Jurkat, Clone E6-1 (cell line): ENCODE measurements around the gene TRPC4AP.
"Not testable (repeated sequence)": the region's sequence is repeated elsewhere in the genome, so short reads cannot be mapped to it uniquely, and the experiment has no call there.

Experiments used
- DNase-seq: peaks from one replicate; pipeline ENCODE4 v3.0.0-alpha.2; 2011; ENCODE audit warnings: low read depth, low spot score
- H3K4me3 ChIP-seq: 2 replicates; pipeline ENCODE4 v1.5.1; 2011; ENCODE audit warnings: mild to moderate bottlenecking, low read length, control low read depth, moderate library complexity

Gene TRPC4AP

DNA sequence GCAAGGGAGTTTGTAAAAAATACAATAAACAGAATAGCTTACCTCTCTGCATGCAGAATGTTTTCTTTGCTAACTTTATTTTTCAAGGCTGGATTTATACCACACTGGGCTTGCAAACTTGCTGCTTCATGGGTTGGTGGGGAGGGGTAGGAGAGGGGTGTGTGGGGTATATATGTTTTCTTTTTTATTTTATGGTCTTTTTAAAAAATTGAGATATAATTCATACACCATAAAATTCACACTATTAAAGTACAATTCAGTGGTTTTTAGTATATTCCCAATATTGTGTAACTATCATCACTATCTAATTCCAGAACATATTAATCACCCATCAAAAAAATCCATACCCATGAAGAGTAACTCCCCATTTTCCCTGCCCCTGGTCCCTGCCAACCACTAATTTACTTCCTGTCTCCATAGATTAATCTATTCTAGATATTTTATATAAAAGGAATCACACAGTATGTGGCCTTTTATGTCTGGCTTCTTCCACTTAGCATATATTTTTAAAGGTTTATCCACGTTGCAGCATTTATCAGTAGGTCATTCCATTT, 14.3 kb upstream of the TRPC4AP start:
- no peak for DNase-seq
- no peak overlapping the region for H3K4me3 ChIP-seq

DNA sequence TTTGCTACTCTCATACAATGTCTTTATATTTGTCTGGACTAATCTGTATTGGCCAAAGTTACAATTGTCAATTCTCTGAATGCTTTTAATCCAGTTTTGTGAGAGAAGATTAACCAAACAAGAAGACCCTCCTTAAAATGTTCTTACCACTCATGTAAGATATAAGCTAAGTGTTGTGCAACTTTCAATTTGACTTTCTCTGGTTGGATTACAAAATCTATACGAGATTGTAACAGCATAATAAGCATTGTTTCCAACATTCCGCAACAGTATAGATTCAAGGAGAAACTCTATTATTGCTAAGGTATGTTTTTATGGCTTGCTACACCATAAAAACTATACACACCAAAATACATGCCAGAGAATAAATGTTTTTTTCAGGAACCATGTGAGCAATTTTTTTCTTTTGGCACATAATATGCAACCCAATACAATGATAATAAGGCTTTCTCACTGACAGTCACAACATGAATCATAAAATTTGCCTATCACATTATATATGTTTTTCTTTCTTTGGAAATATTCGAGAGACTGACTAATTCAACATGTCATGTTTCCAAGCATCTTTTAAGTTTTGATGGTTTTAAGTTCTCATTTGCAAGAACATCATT, 12.2 kb upstream of the TRPC4AP start:
- H3K4me3 ChIP-seq, result no peak overlapping the region
- DNase-seq, result no peak

- no peak for DNase-seq
- H3K4me3 ChIP-seq, result no peak overlapping the region
Observed at GRCh38 chr20:35101620-35102019, 9.0 kb upstream of the TRPC4AP start.

DNA sequence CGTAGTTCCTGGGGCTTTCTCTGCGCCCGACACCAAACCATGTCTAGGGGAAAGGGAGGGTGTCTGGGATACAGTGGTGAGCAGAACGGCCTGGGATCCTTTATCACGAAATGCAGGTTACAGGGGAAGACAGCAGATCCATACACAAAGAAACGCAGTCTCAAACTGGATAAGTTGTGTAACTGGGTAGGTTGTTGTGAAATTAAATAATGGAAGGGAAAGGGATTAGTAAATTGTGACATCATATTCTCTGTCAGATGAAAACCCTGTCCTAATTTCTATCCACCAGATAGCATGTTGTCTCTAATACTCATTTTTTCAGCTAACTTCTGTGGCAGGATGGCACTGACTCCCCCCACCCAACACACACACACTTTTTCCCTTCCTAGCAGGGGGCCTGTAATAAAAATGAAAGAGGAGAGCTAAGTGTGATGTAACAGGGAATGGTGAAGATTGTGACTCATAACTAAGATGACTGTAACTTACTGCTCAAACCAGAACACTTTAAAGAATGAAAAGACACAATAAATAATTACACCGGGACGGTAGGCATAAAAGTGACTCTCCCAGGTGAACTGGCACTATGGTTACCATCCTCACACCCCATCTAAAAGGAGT, 769 bp upstream of the TRPC4AP start:
- no peak for DNase-seq
- peak overlapping the region; percentile 97 for H3K4me3 ChIP-seq

DNA sequence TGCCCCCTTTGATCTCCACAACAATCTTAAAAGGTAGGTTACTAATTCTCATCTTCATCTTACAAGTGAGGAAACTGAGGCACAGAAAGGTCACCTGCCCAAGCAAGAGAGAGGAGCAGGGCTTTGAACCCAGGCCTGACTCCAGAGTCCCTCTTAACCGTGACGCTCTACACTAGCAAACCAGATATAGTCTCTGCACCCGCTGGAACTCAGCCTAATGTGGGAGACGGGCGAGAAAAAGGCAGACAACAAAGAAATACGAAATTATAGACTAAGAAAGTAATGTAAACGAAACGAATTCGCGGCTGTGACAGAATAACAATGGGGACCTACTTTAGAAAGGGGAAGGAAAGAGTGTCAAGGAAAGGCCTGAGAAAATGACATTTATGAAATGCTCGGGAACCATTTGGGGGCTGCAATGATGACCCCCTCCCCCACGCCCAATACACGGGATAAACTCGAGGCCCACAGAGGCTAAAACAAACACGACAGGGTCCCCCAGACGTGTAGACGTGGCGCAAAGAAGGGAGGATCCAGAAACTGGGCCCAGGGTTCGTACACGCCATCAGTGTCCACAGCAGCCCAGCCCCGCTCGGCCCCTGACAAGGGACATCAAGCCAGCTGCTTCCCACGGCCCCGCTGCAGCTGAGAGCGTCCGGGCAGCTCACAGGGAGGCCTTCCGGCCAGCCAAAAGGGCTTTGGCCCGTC, 637 bp downstream of the TRPC4AP start:
- no peak for DNase-seq
- H3K4me3 ChIP-seq, result peak overlapping the region; percentile 97

GRCh38 chr20:35088231-35089145, 4.1 kb downstream of the TRPC4AP start:
- DNase-seq, result no peak
- no peak overlapping the region for H3K4me3 ChIP-seq

GRCh38 chr20:35087791-35088190, 4.8 kb downstream of the TRPC4AP start:
- no peak for DNase-seq
- no peak overlapping the region for H3K4me3 ChIP-seq

DNA sequence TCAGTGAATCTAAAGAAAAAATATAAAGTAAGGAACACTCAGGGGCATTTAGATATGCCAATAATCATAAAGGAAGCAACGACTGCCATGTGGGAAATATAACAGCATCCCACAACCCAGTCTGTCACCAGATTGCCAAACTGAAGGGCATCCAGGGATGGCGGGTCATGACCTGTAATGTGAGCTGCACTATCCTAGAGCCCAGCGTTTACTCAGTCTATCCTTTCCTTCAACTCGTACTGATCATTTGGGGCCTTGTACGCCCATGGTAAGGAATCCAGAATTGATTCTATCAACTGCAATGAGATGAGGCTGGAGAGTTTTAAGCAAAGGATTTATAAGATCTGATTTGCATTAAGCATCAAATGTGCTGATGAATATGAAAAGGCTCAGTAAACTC, 5.3 kb downstream of the TRPC4AP start:
- DNase-seq, result no peak
- H3K4me3 ChIP-seq, result no peak overlapping the region

DNA sequence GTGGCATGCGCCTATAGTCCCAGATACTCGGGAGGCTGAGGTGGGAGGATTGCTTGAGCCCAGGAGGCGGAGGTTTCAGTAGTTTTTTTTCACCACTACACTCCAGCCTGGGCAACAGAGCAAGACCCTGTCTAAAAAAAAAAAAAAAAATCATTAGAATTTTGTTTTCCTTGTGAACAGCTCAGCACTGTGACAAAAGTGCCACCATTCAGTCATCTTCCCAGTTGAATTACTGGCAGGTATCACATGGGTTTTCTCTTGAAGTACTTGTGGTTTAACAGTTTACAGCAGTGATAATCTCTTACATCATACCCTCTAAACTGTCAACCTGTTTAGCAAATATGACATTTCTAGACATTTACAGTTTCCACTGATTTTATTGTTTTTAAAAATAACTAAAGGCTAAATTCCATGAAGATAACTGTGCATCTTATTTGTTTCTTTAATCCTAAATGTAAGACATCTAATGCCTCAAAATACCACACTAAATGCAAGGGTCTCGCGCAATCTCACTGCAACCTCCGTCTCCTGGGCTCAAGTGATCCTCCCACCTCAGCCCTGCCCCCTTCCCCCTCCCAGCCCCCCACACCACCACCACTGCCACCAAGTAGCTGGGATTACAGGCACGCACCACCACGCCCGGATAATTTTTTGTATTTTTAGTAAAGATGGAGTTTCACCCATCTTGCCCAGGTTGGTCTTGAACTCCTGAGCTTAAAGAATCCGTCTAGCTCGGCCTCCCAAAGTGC, 7.0 kb downstream of the TRPC4AP start:
- DNase-seq, result peak; percentile 57
- no peak overlapping the region for H3K4me3 ChIP-seq

GRCh38 chr20:35084998-35085397, 7.6 kb downstream of the TRPC4AP start:
- no peak overlapping the region for H3K4me3 ChIP-seq
- no peak for DNase-seq

GRCh38 chr20:35080348-35080642, 12.3 kb downstream of the TRPC4AP start:
- not testable (repeated sequence) for DNase-seq

GRCh38 chr20:35079472-35080347, 12.9 kb downstream of the TRPC4AP start:
- no peak for DNase-seq
- H3K4me3 ChIP-seq, result no peak overlapping the region

More at GRCh38 chr20:35080348-35080642, 12.3 kb downstream of the TRPC4AP start:
- H3K4me3 ChIP-seq, result not testable (repeated sequence)

DNA sequence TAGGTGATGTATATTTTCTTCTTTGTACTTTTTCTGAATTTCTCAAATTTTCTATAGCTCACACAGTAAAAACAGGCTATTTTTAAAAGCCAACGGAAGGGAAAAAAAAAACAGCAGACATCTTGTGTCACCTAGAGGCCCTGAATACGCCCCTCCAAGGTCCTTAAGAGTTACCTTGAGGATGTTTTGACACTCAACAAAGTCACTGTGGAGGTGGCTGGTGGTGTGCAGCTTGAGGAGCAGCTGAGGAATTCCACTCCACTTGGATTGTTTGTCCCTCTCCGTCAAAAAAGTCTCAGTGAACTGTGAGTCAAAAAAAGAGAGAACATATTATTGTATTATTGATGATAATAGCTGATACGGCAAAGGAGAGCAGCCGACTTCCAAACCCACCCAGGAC, 14.7 kb downstream of the TRPC4AP start:
- DNase-seq, result no peak
- no peak overlapping the region for H3K4me3 ChIP-seq

- H3K4me3 ChIP-seq, result no peak overlapping the region
- no peak for DNase-seq
Observed at GRCh38 chr20:35077341-35077740, 15.3 kb downstream of the TRPC4AP start.

DNA sequence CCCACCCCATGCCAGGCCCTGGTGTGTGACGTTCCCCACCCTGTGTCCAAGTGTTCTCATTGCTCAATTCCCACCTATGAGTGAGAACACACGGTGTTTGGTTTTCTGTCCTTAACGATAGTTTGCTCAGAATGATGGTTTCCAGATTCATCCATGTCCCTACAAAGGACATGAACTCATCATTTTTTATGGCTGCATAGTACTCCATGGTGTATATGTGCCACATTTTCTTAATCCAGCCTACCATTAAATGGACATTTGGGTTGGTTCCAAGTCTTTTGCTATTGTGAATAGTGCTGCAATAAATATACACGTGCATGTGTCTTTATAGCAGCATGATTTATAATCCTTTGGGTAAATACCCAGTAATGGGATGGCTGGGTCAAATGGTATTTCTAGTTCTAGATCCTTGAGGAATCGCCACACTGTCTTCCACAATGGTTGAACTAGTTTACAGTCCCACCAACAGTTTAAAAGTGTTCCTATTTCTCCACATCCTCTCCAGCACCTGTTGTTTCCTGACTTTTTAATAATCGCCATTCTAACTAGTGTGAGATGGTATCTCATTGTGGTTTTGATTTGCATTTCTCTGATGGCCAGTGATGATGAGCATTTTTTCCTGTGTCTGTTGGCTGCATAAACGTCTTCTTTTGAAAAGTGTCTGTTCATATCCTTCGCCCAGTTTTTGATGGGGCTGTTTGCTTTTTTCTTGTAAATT, 21.0 kb downstream of the TRPC4AP start:
- H3K4me3 ChIP-seq, DNase-seq: not testable (repeated sequence)

DNA sequence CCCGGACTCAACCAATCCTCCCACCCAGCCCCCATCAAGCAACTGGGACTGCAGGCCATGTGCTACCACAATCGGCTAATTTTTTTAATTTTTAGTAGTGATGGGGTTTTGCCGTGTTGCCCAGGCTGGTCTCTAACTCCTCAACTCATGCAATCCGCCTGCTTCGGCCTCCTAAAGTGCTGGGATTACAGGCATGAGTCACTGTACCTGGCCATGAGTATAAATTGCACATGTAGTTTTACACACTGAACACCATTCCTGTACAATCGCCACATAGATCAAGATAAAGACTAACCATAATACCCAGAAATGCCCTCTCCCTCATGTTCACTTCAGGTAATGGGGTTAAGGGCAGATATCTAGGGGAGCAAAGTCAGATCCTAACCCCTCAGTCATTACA, 26.4 kb downstream of the TRPC4AP start:
- DNase-seq, result no peak
- H3K4me3 ChIP-seq, result no peak overlapping the region

GRCh38 chr20:35065181-35065580, 27.4 kb downstream of the TRPC4AP start:
- no peak for DNase-seq
- no peak overlapping the region for H3K4me3 ChIP-seq
